VCaP (cell line): Measurements from ENCODE around the gene TTYH3.

Experiments used
- H3K27ac ChIP-seq: fragments of 450-650 bp; 2 replicates; pipeline ENCODE4 v1.5.1; 2017
- TF ChIP-seq, protein P1 (sequence below): fragments of 450-650 bp; conservative IDR thresholded peaks from 2 replicates; pipeline ENCODE4 v1.5.1; 2017; ENCODE audit warnings: mild to moderate bottlenecking, moderate library complexity

Gene TTYH3

DNA sequence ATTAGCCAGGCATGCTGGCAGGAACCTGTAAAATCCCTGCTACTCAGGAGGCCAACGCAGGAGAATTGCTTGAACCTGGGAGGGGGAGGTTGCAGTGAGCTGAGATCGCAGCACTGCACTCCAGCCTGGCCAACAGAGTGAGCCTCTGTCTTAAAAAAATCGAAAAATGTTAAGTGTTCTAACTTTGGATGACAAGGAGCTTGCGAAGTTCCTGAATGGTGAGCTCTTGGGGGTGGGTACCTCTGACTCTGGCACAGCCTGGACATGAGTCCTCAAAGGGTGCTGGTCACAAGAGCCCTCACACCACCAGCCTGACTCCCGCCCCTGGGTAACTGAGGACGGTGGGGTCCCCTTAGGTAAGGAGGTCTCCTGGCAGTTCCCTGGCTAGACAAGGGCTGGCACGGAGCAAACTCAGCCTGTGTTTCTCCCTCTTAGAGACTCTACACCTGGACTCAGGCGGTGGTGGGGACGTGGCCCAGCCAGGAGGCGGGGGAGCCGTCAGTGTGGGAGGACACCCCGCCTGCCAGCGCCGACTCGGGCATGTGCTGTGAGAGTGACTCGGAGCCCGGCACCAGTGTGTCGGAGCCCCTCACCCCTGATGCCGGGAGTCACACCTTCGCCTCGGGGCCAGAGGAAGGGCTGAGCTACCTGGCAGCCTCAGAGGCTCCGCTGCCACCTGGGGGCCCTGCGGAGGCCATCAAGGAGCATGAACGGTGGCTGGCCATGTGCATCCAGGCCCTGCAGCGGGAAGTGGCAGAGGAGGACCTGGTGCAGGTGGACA lies 80.3 kb downstream of the TTYH3 start:
- no peak overlapping the region for H3K27ac ChIP-seq
- TF ChIP-seq, protein P1, sequence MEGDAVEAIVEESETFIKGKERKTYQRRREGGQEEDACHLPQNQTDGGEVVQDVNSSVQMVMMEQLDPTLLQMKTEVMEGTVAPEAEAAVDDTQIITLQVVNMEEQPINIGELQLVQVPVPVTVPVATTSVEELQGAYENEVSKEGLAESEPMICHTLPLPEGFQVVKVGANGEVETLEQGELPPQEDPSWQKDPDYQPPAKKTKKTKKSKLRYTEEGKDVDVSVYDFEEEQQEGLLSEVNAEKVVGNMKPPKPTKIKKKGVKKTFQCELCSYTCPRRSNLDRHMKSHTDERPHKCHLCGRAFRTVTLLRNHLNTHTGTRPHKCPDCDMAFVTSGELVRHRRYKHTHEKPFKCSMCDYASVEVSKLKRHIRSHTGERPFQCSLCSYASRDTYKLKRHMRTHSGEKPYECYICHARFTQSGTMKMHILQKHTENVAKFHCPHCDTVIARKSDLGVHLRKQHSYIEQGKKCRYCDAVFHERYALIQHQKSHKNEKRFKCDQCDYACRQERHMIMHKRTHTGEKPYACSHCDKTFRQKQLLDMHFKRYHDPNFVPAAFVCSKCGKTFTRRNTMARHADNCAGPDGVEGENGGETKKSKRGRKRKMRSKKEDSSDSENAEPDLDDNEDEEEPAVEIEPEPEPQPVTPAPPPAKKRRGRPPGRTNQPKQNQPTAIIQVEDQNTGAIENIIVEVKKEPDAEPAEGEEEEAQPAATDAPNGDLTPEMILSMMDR, result no peak

DNA sequence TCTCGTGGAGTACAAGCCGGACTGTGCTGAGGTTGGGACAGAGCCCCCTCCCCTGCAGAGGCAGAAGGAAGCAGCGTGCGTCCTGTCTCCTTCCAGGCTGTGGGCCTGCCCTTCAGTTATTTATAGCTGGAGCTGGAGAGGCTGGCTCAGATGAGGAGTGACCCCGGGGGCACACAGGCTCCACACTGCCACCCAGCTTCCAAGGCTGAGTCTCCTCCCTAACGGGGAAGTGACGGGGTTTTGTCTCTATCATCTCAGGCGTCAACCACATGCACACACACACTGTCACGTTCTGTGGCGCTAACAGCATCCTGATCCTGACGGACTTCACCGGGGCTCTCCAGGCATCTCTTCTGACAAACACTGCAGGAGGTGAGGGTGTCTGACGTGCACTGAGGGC lies 81.6 kb downstream of the TTYH3 start:
- no peak overlapping the region for H3K27ac ChIP-seq
- TF ChIP-seq, protein P1, result no peak

DNA sequence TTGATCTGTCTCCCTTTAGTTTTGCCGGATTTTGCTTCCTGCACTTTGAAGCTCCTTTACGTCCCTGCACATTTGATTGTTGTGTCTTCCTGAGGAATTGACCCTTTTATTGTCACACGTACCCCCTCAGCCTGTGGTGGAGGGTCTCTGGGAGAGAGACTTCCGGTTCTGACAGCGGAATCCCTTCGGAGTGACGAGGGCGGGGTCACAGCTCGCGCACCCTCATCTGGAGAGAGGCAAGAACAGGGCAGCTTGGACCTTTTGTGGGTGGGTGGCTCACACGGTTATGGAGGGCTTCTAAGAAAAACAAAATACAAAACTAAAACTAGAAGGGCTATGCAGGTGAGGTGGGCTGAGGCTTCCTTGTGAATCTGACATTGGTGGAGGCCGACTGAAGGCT lies 82.2 kb downstream of the TTYH3 start:
- TF ChIP-seq, protein P1, result no peak
- H3K27ac ChIP-seq, result no peak overlapping the region
